GM21528 (cell line): ENCODE results near the gene SBK3.

Source experiments
- ATAC-seq: cut with Tn5 transposase; IDR thresholded peaks from one replicate; pipeline ENCODE4 v1.9.1; 2021; ENCODE audit warnings: mild to moderate bottlenecking, moderate library complexity; ENCODE audit not compliant: unreplicated experiment, low FRiP score

SBK3 gene

GRCh38 chr19:55493052-55493644 lies 52.2 kb downstream of the SBK3 start:
- ATAC-seq, result no peak

- ATAC-seq, result no peak
These were observed 52.9 kb downstream of the SBK3 start for GRCh38 chr19:55492362-55492944.

GRCh38 chr19:55491546-55492360 lies 53.6 kb downstream of the SBK3 start:
- ATAC-seq, result no peak
